Endometrium (tissue), 2 donors: ENCODE results near the gene PNRC1.
"Not testable (repeated sequence)": the region's sequence is repeated elsewhere in the genome, so short reads cannot be mapped to it uniquely, and the experiment has no call there.

Source experiments
- FAIRE-seq: peaks from 2 replicates; lab custom pipeline; 2012; peaks lifted over from hg19 to GRCh38; lab: Jason Lieb, UNC
- donor health status: control.
- donor health status: control.

PNRC1 gene

DNA sequence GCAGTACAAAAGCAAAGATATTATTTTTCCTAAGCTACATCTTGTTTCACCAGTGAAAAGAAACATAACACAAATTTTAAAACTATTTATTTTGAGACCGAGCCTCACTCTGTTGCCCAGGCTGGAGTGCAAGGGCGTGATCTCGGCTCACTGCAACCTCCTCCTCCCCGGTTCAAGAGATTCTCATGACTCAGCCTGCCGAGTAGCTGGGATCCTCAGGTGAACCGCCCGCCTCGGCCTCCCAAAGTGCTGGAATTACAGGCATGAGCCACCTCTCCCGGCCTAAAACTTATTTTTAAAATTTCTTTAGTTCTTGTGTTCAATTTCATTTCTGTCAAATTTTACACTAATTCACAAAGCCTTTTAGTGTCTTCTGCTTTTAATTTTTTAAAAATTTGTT lies 31.4 kb downstream of the PNRC1 start:
- no peak for FAIRE-seq

DNA sequence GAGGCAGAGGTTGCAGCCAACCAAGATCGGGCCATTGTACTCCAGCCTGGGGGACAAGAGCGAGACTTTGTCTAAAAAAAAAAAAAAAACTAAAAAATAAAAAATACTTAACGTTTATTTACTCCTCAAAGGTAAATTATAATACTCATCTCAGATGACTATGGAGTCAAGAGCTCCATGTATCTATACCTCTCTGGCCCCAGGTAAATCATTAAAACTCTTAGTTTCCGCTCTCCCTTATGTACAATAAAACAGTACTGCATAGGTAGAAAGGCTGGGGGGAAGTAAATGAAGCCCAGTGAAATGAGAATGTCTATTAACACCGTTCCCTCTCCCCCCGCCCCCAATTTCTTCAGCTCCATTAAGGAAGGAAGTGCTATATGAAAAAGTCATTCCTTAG lies 36.2 kb downstream of the PNRC1 start:
- no peak for FAIRE-seq

DNA sequence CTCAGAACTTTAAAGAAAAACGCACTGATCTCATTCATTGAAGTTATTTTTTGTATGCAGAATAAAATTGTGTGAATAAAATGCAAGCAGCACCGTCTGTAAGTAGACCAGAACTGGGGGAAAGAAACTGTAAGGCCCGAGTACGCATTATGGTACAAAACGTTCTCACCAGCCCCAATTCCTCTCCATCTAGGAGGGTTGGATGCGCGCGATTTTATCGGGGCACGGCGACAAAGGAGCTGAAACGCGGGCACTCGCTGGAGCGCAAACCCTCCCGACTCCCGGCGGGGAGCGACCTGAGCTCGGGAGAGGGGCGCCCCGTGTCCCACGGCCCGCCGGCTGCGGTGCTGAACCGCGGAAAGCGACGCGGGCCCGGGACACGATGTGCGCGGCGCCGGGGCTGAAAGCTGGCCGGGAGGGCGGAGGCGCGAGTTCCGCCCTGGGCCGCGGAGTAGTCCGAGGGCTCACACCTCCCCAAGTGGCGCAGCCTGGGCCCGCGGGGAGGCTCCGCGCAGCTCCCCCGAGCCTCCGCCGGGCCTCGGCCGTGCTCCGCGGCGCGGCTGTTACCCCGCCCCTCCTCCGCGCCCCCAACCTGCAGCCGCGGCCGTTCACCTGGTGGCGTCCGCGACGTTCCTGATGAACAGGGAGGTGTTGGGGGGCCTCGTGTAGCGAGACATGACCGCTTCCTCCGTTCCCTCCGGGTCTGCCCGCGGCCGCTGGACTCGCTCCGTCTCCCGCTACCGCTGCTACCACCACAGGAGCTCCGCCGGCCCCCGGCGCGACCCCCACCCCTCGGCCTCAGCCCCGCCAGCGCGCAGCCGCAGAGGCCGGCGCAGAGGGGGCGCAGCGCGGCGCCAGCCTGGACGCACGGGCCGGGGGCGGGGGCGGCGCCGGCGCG lies 36.9 kb downstream of the PNRC1 start, which contains the start of gene SRSF12:
TSS of gene SRSF12 (minus strand) at position 861 of the 898 bp plus-strand sequence. CDS start at position 677, 184 bp downstream.
- FAIRE-seq, result no peak

DNA sequence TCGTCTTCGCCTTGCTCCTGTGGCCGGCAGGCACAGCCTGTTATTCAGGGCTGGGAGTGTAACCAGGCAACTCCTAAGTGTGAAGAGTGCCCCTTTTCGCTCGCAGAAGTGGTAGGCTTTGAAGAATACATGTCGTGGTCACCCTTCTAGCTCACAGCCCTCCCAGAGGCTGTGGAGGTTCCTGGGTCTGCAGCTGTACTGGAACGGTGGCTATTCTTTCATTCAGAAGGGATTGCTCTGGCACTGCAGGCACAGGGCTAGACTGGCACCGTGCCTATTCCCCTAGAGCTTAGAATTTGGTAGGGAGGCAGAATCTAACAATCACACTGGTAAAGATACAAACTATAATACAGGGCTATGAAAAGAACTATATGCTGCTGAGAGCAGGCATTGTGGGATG lies 38.4 kb downstream of the PNRC1 start:
- no peak for FAIRE-seq

DNA sequence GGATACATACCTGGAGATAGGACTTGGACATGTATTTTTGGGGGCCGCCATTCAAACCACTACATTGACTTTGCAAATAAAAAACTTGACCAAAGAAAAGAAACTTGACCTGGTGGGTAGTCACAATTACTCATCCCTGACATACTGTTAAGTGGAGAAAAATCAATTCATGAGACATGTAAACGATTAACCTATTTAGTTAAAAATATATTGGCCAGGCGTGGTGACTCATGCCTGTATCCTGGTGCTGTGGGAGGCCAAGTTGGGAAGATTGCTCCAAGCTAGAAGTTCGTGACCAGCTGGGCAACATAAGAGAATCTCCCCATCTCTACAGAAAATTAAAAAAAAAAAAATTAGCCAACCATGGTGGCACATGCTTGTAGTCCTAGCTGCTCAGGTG lies 39.8 kb downstream of the PNRC1 start:
- no peak for FAIRE-seq

DNA sequence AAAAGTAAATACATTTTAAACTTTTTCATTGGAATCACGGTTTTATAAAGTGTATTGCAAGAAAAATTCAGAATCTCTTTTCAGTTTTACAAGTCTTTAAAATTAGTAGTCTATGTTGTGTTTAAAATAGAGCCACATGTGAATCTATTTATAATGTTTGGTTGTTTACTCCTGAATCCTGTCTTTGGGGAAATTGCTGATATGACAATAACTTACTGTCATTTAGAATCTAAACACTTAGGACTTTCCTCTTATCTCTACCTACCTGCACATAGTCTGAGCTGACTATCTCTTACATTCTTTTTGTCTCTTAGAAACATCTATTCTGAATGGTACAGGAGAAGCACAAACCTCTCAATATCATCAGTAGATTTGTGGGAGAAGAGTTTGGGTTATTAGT lies 41.4 kb downstream of the PNRC1 start:
- FAIRE-seq, result no peak

DNA sequence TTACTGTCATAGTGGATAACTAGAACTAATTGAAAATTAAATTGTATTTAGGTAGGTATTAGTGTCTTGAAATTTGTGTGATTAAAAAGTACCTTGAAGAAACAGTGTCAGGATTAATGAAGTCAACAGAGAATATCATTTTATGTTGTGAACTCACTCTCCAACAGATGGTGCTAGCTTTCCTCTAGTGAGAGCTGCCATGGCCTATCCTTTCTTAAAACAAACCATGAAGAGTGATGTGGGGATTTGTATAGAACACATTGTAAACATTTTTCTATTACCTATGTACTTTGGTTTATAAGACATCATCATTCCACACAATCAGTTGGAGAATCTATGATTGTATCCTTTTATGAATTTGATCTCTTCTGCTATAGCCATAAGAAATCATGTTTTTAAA lies 42.1 kb downstream of the PNRC1 start:
- FAIRE-seq, result peak; percentile 23

DNA sequence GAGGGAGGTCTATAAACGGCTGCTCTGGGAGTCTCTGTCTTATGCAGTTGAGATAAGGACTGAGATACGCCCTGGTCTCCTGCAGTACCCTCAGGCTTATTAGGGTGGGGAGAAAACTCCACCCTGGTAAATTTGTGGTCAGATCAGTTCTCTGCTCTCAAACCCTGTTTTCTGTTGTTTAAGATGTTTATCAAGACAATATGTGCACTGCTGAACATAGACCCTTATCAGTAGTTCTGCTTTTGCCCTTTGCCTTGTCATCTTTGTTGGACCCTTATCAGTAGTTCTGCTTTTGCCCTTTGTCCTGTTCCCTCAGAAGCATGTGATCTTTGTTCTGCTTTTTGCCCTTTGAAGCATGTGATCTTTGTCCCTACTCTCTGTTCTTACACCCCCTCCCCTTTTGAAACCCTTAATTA lies 47.7 kb downstream of the PNRC1 start:
- not testable (repeated sequence) for FAIRE-seq

DNA sequence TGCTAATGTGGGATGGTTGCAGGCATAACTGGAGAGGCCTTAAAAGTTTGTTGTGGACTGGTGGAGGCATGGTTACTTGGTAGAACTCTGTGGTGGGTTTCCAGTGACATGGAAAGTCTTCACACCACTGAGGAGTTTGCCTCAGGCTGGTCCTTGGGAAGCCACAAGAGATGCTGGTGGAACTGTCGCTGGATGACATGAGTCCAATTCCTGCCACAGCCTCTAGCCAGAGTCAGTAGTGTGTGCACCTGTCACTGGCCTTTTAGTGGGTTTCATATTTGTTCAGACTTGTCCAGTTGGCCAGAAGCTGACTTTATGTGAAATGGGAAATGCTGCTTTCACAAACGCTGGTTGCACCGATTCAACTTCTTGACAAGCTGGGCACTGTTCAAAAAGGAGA lies 51.0 kb downstream of the PNRC1 start:
- FAIRE-seq, result no peak

DNA sequence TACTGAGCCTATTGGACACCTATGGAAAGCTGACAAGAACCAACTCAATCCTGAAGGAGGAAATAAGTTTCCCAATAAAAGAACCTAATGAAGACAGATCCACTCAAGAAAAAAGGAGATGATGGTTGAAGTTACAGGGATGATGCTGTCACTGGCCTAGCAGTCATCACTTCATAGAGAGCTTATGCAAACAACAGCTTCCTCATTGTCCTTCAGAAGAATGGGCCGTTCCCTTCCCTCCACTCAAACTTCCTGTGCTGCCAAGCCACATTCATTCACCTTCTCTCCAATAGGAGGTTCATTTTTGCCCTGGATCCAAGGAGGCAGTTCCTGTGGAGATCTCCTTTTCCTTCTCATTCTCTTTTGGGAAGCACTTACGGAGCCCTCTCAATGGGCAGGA lies 51.5 kb downstream of the PNRC1 start:
- FAIRE-seq, result no peak

DNA sequence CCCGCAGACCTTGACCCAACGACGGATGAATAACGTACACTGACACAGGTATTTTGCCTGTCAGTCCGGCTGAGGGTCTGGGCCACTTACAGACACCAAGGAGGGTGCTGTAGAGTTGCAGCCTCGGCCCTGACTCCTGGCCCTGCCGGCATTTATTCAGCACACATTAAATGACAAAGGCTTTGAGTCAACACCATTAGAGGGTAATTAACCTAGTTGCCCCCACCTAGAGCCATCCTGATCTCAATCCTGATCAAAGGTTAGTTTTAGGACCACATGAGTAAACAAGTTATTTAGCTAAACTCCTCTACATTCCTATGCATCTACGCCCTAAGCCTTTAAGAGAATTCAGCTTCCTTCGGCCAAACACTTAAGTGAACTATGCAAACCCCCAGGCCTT lies 53.4 kb downstream of the PNRC1 start:
- FAIRE-seq, result no peak

DNA sequence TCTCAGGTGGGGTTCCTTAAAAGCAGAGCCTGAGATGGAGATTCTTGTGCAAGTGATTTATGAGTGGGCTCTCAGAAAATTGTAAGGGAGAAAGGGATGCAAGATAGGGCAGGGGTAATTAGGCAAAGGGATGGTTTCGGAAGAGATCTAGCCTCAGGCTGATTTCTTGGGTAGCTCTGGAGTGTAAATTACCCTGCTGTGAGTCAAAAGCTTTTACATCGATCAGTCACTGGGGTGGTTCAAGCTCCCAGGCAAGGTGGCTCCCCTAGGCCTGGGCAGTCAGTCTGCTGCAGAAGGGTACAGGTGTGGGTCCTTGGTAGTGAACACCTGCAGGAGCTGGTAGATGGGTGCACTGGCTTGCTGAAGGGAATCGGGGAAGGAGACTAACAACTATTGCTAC lies 54.2 kb downstream of the PNRC1 start:
- FAIRE-seq, result no peak
